ENCODE data around the gene TMEM186.

TMEM186 gene

GRCh38 chr16:8773537-8773936 is 23.9 kb downstream of the TMEM186 start:
- TF ChIP-seq GLIS3 (CRISPR knock-in tag; IDR thresholded peaks at IDR 0.05) = no peak
- no peak for TF ChIP-seq ISL1 (CRISPR knock-in tag; IDR thresholded peaks at IDR 0.05)
- no peak for TF ChIP-seq RARB (CRISPR knock-in tag; IDR thresholded peaks at IDR 0.05)
- TF ChIP-seq, protein P1, sequence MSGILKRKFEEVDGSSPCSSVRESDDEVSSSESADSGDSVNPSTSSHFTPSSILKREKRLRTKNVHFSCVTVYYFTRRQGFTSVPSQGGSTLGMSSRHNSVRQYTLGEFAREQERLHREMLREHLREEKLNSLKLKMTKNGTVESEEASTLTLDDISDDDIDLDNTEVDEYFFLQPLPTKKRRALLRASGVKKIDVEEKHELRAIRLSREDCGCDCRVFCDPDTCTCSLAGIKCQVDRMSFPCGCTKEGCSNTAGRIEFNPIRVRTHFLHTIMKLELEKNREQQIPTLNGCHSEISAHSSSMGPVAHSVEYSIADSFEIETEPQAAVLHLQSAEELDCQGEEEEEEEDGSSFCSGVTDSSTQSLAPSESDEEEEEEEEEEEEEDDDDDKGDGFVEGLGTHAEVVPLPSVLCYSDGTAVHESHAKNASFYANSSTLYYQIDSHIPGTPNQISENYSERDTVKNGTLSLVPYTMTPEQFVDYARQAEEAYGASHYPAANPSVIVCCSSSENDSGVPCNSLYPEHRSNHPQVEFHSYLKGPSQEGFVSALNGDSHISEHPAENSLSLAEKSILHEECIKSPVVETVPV (CRISPR knock-in tag; IDR thresholded peaks at IDR 0.05) = no peak
- no peak for ATAC-seq

- ATAC-seq = no peak
- TF ChIP-seq ARNTL (CRISPR knock-in tag; IDR thresholded peaks at IDR 0.05; ENCODE audit: borderline replicate concordance, low read depth) (no peak), ZNF565 (CRISPR knock-in tag; conservative IDR thresholded peaks at IDR 0.05; ENCODE audit: low read depth) (no peak), ZNF70 (CRISPR knock-in tag; IDR thresholded peaks at IDR 0.05) (no peak)
These were observed 28.7 kb downstream of the TMEM186 start for GRCh38 chr16:8768692-8769091.

DNA sequence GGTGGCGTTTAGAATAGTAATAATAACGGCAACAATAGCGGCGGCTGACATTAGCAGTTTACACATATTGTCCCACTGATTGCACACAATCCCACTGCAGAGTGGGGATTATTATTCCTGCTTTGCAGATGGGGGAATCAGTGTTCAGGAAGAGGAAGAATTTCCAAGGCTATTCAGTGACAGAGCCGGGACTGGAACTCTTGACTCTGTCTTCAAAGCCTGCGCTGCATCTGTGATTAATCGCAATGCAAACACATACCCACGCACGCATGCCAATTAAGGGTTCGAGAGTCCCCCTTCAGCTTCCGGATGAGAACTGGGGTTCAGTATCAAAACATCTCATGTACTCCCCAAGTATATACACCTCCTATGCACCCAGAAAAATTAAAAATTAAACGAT is 29.2 kb downstream of the TMEM186 start:
- TF ChIP-seq CSDC2 (CRISPR knock-in tag; IDR thresholded peaks at IDR 0.05) (no peak), BACH2 (CRISPR knock-in tag; IDR thresholded peaks at IDR 0.05; ENCODE audit: borderline replicate concordance) (no peak), ZNF565 (CRISPR knock-in tag; conservative IDR thresholded peaks at IDR 0.05; ENCODE audit: low read depth) (no peak), ARNTL (CRISPR knock-in tag; IDR thresholded peaks at IDR 0.05; ENCODE audit: borderline replicate concordance, low read depth) (no peak), ZNF70 (CRISPR knock-in tag; IDR thresholded peaks at IDR 0.05) (no peak), ISL1 (CRISPR knock-in tag; IDR thresholded peaks at IDR 0.05) (no peak), RARB (CRISPR knock-in tag; IDR thresholded peaks at IDR 0.05) (no peak)
- TF ChIP-seq, protein P2, sequence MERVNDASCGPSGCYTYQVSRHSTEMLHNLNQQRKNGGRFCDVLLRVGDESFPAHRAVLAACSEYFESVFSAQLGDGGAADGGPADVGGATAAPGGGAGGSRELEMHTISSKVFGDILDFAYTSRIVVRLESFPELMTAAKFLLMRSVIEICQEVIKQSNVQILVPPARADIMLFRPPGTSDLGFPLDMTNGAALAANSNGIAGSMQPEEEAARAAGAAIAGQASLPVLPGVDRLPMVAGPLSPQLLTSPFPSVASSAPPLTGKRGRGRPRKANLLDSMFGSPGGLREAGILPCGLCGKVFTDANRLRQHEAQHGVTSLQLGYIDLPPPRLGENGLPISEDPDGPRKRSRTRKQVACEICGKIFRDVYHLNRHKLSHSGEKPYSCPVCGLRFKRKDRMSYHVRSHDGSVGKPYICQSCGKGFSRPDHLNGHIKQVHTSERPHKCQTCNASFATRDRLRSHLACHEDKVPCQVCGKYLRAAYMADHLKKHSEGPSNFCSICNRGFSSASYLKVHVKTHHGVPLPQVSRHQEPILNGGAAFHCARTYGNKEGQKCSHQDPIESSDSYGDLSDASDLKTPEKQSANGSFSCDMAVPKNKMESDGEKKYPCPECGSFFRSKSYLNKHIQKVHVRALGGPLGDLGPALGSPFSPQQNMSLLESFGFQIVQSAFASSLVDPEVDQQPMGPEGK (CRISPR knock-in tag; IDR thresholded peaks at IDR 0.05; ENCODE audit: borderline replicate concordance) = no peak
- TF ChIP-seq, protein P3, sequence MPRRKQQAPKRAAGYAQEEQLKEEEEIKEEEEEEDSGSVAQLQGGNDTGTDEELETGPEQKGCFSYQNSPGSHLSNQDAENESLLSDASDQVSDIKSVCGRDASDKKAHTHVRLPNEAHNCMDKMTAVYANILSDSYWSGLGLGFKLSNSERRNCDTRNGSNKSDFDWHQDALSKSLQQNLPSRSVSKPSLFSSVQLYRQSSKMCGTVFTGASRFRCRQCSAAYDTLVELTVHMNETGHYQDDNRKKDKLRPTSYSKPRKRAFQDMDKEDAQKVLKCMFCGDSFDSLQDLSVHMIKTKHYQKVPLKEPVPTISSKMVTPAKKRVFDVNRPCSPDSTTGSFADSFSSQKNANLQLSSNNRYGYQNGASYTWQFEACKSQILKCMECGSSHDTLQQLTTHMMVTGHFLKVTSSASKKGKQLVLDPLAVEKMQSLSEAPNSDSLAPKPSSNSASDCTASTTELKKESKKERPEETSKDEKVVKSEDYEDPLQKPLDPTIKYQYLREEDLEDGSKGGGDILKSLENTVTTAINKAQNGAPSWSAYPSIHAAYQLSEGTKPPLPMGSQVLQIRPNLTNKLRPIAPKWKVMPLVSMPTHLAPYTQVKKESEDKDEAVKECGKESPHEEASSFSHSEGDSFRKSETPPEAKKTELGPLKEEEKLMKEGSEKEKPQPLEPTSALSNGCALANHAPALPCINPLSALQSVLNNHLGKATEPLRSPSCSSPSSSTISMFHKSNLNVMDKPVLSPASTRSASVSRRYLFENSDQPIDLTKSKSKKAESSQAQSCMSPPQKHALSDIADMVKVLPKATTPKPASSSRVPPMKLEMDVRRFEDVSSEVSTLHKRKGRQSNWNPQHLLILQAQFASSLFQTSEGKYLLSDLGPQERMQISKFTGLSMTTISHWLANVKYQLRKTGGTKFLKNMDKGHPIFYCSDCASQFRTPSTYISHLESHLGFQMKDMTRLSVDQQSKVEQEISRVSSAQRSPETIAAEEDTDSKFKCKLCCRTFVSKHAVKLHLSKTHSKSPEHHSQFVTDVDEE (CRISPR knock-in tag; IDR thresholded peaks at IDR 0.05) = no peak
- ATAC-seq = no peak

- TF ChIP-seq ZNF565 (CRISPR knock-in tag; conservative IDR thresholded peaks at IDR 0.05; ENCODE audit: low read depth) = no peak
- no peak for TF ChIP-seq ZNF8 (CRISPR knock-in tag; IDR thresholded peaks at IDR 0.05)
- no peak for TF ChIP-seq RARB (CRISPR knock-in tag; IDR thresholded peaks at IDR 0.05)
- TF ChIP-seq, protein P1 (CRISPR knock-in tag; IDR thresholded peaks at IDR 0.05) = no peak
- TF ChIP-seq, protein P4, sequence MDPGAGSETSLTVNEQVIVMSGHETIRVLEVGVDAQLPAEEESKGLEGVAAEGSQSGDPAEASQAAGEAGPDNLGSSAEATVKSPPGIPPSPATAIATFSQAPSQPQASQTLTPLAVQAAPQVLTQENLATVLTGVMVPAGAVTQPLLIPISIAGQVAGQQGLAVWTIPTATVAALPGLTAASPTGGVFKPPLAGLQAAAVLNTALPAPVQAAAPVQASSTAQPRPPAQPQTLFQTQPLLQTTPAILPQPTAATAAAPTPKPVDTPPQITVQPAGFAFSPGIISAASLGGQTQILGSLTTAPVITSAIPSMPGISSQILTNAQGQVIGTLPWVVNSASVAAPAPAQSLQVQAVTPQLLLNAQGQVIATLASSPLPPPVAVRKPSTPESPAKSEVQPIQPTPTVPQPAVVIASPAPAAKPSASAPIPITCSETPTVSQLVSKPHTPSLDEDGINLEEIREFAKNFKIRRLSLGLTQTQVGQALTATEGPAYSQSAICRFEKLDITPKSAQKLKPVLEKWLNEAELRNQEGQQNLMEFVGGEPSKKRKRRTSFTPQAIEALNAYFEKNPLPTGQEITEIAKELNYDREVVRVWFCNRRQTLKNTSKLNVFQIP (CRISPR knock-in tag; IDR thresholded peaks at IDR 0.05; ENCODE audit: borderline replicate concordance, low read depth) = no peak
- no peak for TF ChIP-seq ARNTL (CRISPR knock-in tag; IDR thresholded peaks at IDR 0.05; ENCODE audit: borderline replicate concordance, low read depth)
- no peak for TF ChIP-seq ZFP3 (CRISPR knock-in tag; IDR thresholded peaks at IDR 0.05)
- TF ChIP-seq ZNF70 (CRISPR knock-in tag; IDR thresholded peaks at IDR 0.05) = no peak
- no peak for TF ChIP-seq CSDC2 (CRISPR knock-in tag; IDR thresholded peaks at IDR 0.05)
- ATAC-seq = no peak
These were observed 30.3 kb downstream of the TMEM186 start for GRCh38 chr16:8767176-8767575.

All from SK-N-SH treated with all-trans-retinoic acid at 6 μM for 48 hours (cell line).